Activated CD4-positive, alpha-beta T cell treated with anti-CD3 and anti-CD28 coated beads, Interleukin-2, amount 50 U/mL, for 16 hours (primary cell): ENCODE results near the gene CCDC167.

Experiments
- DNase-seq: peaks from one replicate; pipeline ENCODE4 v3.0.0-alpha.2; 2020

CCDC167 gene

DNA sequence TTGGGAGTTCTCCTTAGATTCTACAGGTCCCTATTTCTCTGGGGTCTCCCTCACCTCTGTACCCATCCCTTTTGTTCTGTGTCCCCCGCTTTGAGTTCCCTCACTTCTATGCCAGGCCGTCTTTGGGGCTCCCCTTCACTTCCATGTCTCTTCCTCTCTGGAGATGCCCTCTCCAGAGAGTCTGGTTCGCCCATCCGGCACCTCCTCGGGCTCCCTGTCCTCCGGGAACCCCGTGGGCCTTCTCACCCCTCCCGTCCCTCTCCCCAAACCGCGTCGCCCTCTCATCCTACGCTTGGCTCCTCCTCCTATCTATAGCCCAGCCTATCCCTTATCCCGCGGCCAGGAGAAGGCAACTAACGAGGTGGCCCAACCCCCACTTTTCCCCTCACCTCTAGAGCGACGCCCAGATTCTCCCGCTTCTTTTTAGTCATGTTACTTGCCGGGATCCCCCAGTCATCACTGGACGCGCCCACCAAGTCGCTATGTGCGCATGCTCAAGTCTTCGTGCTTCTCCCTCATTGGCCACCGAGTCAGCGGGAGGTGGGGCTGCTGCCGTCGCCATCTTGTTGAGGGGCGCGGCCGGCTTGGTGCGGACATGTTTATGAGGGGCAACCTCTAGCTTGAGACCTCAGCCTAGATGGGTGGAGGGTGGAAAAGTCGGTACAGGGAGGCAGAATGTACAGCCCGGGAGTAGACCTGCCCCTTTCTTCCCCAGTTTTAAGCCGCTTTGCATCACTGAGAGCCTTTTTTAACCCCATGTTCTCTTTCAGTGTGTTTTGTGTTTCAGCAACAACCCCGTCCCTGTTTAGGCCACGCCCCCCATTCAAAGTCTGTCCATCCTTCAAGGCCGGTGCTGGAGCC lies at the start of gene CCDC167:
Gene CCDC167, minus strand, starts transcription at position 461 of the 861 bp plus-strand sequence. Its CDS starts 30 bp downstream, at position 431.
- DNase-seq = peak; percentile 99

DNA sequence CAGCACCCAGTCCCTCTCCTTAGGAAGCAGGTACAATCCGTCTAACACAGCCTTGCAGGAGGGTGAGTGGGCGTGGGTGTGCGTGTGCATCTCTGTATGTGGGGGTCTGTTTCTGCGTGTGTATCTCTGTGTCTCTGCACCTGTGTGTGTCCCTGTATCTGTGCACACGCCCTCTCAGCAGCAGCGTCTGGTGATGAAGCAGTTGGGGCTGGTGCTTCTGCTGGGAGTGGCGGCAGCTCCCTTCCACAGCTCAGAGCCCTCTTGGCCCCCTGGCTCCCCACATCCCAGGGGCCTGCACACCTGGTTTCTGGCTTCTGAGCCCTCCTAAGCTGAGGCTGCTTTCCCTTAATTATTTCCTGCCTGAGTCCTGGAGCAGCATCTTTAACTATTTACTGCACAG lies 49.5 kb upstream of the CCDC167 start:
- DNase-seq = no peak

DNA sequence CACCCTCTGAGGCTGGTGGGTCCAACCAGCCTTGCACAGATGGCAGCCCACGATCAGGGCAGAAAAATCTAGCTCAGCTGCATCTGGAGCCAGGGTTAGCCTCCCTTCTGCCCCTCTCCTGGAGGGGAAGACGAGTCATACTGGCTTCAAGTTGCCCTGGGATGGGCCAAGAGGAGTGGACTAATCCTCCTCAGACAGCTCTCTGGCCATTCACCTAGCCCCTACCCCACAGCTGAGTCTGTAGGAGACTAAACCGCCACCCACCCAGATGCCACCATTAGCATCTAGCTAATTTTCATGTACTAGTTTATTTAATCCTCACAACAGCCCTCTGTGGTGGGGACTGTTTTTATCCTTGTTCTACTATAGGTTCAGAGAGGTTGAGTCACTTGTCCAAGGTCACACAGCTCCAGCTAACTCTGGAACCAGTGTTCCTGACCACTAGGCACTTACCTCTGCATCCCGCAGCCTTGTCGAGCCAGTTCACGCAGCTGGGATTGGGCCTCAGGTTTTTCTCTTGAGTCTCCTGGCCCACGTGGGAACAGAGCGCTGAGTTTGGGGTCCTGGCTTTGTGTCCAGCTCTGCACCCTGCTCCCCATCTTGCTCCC lies 48.5 kb upstream of the CCDC167 start:
- DNase-seq = no peak

DNA sequence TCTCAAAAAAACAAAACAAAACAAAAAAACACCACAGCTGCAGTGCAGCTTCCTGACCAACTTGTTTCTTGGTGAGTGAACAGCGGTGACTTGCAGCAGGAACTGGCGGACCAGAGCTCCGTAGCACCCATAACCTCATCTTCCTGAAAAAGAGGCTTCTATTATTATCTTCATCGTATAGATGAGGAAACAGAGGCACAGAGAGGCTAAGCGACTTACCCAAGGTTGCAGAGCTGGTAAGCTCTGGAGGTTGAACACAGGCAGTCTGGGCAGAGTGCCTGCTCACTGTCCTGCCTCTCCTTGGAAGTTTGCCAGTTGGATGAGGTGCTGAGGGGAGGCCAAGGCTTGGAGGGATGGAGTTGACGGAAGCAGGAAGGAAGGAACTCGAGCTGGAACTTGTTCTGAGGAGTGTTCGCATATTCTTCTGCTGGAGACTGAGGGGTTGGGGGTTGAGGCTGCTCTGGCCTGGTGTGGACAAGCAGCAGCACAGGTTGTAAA lies 47.9 kb upstream of the CCDC167 start:
- no peak for DNase-seq

DNA sequence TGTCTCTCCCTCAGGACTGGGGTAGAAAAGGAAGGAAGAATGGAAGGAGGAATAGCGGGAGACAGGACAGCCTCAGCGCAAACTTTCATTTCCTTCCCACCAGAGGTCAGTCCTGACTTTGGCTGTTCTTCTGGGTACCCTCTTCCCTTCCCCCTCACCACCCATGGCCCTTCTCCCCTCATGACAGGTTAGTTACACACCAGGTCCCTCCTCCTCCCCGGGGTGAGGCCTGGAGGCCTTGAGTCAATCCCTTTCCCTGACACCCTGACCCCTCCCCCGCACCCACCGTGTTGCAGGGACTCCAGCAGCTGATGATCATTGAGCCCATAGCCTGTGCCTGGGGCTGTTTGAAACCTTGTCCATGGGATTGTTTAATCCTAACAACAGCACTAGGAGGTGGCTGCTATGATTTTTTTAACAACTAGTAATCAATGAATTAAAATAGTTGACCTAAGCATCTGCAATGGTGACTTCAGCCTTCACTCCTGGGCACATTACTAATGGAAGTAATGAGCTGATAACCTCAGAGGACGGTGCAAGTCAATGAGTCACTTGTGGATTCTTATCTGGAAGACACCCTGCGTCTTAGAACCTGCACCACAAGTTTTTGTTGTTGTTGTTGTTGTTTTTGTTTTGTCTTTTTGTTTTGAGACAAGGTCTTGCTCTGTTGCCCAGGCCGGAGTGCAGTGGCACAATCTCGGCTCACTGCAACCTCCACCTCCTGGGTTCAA lies 46.6 kb upstream of the CCDC167 start:
- DNase-seq = no peak

DNA sequence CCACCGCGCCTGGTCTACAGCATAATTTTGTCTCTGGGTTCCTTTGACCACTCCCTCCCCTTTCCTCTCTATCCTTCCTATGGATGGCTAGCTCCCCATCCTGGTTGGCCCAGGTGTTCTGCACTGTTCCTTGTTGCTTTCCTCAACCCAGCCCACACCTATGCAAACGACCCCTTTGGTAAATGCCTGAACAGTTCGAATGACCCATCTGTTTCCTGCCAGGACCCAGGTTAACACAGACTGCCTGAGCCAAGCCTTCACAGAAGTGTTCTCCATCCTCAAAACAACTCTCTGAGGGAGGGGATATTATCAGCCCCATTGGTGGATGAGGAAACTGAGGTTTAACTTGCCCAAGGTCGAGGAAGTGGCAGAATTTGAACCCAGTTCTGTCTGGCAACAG lies 44.8 kb upstream of the CCDC167 start:
- DNase-seq = no peak

DNA sequence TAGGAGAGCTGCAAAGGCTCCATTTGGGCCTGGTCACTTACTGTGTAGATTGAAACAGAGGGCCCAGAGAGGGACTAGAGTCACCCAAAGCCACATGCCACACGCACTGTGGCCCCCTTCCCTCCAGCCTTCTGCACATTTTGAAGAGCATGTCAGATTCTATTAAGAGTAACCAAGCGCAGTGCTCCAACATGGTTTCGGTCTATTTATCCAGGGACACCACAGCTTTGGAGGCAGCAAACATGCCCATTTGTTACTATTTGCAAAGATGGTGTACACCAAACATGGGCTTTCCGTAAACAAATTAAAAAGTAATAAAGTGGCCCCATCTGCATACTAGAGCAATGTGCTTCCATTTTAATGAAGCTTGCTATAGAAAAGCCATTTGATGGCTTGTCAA lies 43.7 kb upstream of the CCDC167 start:
- DNase-seq = no peak

DNA sequence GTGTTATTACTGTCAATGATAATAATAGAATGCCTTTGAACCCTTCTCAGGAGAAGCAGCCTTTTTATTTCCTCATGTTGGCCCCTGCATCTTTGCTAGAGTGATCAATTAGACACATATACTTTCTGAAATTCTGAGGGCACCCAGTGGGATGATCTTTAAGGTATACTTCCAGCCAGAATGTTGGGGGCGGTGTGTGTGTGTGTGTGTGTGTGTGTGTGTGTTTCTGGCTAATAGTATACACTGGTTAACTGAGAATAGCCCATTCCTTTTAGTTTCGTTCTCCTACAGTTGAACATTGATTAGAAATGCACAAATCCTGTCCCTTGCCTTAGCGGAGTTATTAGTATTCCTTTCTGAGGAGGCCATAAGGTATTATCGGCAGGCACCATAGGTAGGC lies 41.7 kb upstream of the CCDC167 start:
- no peak for DNase-seq

DNA sequence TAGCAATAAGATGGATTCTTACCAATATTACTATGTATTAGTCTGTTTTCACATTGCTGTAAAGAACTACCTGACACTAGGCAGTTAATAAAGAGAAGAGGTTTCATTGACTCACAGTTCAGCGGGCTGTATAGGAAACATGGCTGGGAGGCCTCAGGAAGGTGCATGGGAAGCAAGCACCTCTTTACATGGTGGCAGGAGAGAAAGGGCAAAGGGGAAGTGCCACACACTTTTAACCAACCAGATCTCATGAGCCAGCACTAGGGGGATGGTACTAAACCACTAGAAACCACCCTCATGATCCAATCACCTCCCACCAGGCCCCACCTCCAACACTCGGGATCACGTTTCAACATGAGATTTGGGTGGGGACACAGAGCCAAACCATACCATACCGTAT lies 40.7 kb upstream of the CCDC167 start:
- DNase-seq = no peak

DNA sequence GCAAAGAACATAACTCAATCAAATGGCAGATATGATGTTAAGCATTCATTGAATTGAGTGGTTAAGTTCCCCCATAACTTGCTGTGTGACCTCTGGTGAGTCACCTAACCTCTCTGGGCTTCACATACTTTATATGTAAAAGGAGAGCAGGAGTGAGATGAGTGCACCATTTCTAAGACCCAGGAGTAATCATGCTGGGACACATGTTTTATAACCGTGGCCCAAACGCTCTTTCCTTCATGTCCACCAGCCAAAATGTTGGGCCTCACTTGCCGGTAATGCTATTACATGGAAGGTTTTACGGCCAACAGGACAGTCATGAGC lies 40.3 kb upstream of the CCDC167 start:
- no peak for DNase-seq

DNA sequence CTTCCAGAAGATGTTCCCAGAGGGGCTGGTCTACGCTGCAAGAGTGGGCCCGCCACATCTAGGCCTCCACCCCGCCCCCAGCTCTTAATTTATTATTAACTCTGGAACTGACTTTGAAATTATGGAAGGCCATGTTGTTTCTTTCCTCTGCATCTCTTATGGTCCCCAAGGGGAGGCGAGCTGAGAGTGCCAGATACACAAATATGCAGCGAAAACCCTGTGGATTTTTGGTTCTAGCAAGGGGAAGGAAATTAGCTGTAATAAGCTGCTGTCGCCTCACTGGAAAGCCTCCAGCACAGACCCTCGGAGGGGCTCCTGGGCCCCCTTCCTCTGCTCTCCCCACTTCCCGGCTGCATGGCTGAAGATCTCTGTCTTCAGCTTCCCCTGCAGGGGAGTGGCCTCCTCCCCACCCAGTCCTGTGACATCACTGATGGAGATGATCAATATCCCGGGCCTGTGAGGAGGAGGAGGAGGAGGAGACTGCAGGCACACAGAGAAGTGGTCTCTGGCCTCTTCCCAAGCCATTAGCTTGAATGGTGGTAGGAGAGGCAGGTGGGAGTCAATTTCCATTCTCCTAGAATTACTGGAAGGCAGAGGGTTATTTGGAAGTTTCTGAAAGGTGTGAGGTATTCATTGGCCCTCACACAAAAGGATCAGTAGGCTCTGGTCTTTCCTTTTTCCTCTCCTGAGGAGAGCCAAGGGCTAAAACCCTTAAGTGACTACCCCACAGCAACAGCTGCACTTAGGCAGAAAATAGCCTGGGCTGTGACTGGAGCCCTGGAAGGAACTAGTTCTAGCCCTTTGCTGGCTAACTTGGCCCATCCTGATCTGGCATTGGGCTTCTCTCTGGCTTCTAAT lies 39.7 kb upstream of the CCDC167 start:
- DNase-seq = no peak

DNA sequence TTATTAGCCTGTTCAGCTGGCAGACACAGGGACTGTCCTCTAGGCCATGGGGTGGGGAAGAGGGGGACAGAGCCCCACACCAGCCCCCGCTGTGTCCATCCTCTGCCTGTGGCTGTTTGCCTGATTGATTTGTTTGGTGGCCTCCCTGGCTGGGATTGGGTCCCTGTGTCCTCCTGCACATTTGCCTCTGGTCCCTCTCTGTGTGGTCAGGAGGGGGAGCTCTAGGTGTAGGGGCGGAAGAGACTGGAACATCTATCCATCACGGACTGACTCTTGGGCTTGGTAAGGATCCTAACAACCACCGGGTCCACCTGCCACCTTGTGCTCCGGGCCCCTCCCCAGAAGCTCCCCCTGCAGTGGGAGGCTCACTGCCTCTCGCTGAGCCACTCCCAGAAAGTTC lies 38.4 kb upstream of the CCDC167 start:
- no peak for DNase-seq

DNA sequence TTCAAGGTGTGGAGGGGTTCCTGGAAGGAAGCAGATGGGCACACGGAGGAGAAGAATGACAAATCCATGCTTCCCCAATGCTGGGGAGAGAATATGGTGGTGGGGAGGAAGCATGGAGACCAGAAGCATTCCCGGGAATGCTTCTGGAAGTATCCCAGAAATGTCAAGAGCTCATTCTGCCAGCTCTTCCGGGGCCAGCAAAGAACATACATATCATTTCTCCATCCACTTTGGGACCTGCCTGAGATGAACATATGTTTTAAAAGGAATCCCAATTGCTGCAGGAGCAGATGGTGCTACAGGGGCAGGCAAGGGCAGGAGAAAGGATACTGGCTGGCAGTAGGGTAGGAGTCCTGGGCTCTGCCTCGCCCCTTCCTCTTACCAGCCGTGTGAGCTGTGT lies 37.9 kb upstream of the CCDC167 start:
- DNase-seq = no peak

DNA sequence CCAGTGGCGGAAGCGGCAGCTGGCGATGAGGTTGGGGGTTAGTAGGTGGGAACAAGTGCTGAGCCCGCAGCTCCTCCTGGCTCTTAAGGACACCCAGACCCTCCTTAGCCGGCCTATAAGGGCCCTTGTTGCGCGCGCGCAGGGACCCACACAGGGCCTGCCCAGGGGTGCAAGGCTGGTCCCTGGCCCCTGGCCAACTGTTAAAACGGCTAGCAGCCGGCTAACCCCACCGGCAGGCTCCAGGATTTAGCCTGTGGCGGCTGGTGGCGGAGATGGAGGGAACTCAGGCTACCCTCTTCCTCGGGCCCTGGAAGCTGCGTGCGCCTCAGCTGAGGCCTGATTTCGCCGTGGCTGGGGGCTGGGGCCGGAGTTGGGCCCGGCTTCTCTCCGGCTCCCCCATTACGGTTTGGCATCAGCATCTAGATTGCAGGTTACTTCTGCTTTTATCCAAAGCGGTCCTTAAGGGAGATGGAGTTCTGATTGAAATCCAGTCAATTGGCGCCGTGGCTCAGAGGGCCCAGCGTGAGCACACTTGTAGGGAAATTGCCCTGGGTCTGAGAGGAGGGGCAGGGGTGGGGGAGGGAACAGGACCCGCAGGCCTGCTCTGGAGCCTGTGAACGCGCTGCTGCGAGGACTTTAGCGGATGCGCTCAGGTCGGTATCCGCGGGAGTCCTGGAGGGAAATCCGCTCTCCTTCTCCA lies 36.9 kb upstream of the CCDC167 start:
- DNase-seq = no peak

DNA sequence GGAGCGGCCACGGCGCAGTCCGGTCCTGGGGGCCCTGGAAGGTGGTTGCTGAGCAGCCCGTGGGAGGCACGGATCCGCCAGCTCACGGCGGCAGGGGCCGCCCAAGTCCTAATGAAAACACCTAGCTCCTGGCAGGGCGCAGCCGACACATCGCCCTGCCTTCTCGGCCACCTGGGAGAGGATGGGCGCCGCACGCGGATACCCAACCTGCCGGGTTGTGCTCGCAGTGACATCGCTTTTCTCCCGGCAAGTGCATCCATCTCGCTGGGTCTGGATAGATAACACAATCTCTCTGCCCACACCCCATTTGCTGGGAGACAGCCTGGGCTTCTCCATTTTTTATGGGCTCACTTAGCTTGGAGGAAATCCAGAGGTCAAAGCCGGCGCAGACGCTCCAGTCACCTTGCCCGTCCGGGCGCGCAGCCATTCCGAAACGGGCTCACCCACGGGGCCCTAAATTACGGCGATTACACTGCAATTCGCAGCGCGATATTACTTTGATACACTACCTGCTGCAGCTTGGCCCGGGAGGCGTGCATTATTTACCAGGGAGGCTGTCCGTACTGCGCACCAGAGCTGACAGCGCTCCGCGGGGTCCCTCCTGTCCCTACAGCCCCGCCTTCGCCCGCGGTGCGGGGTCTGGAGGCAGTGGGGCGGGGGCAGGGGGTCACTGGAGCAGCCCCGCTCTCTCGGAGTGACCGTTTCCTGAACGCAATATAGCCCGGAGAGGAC lies 36.2 kb upstream of the CCDC167 start:
- no peak for DNase-seq

DNA sequence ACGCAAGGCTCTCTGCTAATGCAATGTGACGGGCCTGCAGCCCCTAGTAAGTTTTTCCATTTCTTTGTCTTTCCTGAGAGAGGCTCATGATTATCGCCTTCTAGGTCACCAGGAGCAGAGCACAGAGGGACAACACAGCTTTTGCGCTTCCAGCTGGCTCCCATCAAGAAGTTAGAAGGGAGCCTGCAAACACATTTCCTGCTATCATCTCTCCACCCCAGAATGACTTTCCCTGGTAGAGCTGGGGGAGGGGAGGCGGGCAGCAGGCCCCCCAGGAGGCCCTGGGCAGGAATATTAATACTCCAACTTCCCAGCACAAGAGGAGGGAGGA lies 35.7 kb upstream of the CCDC167 start:
- no peak for DNase-seq

DNA sequence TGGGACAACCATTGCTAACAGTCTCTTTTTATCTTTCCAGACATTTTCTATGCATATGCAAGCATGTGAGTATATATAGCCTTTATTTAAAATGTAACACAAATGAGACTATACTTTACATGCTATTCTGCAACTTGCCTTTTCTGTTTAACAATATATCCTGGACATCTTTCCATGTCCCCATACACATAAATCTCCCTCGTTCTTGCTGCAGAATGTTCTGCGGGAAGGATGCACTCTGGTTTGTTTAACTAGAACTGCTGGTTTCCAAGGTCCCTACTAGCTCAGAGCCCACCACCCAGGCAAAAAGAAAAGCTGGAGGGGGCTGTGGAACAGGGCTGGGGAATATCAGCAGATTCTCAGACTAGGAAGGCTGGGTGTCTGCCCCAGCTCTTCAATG lies 35.2 kb upstream of the CCDC167 start:
- DNase-seq = no peak

DNA sequence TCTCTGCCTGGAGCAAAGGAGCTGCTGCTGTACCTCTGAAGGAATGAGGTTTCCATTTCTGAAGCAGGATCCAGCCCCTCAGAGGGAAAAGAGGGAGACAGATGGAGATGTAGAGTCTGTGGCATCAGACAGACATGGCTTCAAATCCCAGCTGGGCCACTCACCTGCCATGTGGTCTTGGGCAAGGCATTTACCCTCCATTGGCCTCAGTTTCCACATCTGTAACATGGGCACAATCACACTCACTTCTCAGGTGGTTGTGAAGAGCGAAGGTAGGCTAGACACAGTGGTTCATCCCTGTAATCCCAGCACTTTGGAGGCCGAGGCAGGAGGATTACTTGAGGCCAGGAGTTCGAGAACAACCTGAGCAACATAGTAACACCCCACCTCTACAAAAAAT lies 32.4 kb upstream of the CCDC167 start:
- no peak for DNase-seq

DNA sequence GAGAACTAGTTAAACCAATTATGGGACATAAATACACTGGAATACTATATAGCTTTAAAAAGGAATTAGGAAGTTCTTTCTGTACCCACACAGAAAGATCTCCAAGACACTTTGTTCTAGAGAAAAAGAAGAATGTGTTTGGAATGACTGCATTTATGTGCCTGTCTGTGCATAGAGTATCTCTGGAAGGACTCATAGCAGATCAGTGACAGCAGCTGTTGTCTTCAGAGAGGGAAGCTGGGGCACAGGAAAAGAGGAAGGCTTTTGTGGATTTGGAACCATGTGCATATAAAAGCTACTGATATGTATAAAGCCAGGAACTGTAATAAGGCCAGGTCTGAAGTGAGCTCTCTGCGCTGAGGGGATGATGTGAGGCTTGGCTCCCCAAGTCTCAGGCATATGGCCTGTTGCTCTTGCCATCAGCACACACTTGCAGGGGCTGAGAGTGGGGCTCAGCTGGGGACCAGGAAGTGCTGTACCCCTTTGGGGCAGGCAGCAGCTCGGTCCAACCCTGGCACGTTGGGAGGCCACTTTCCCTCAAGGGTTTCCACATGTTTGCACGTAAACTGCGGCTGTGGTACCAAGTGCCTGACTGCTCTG lies 31.8 kb upstream of the CCDC167 start:
- no peak for DNase-seq

DNA sequence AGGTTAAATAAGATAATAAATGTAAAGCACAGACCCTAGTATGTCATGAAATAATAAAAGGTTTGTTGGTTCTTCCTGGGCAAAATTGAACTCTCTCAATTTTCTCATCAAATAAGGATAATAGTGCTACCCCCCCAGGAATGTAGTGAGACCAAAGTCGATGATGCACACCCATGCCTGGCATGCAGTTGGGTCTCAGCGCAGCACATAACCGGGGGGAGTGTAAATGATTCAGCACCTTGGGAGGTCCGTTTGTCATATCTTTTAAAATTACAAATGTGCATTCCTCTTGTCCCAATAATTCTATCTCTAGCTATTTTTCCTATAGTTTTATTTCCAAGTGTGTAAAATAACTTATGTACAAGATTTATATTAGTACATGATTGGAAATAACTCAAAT lies 31.3 kb upstream of the CCDC167 start:
- no peak for DNase-seq

DNA sequence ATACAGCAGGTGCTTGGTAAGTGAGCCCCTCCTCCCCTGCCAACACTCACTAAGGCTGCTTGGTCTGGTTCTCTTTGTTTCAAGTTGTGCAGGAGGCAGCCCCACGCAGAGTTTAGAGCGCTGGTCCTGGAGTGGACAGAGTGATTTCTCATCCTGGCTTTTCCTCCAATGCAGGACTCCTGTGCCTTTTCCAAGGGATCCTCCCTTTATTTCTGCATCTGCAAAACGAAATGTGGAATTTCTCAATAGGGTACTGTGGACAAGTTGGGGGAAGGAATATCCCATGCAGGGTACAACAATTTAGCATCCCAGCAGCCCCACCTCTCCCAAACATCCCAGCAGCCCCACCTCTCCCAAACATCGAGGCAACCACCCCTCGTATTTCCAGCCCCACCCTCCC lies 30.6 kb upstream of the CCDC167 start:
- DNase-seq = no peak
